H1 (cell line): ENCODE data around the gene SYNCRIP. TPM values are rescaled to one million over a fixed set of nuclear protein-coding genes. Genes with fewer than 3 reads are reported as not detected.

Experiments used
- ATF2 ChIP-seq: IDR thresholded peaks from 2 replicates; pipeline ENCODE4 v1.6.1; 2012; ENCODE audit warnings: low read length, inconsistent platforms
- CHD2 ChIP-seq: IDR thresholded peaks from 2 replicates; pipeline ENCODE4 v1.6.1; 2012; ENCODE audit warnings: low read length, improper control_type of control experiment
- polyA plus RNA-seq, 7 experiments: library from polyadenylated mRNA; depleted of rRNA in 3 of 7; stranded (reverse) in 5 of 7; unstranded in 2 of 7; fragments of >200 nt in 5 of 7; fragments of 200-250 nt in 2 of 7; gene quantifications; 1 replicate in 5 of 7; 2 replicates in 1 of 7; 4 replicates in 1 of 7; pipeline versions ENCODE4 v1.2.1 to v1.2.3, GENCODE V29; 2011 to 2013; ENCODE audit warnings: missing spikeins in 2 of 7, mixed read lengths in 2 of 7
- total RNA-seq: library from RNA; stranded (reverse); fragmentation: NEBNext Ultra II Directional; extraction: Animal tissue kit (Norgen Biotek cat#: 25700); gene quantifications from 2 replicates; pipeline ENCODE4 v1.2.1, GENCODE V29; 2021

The SYNCRIP gene
- total and polyA plus RNA-seq, 2 of the 8 experiments (the other 6 are each of a cell fraction or from before 2014, with no cell fraction given) = 16.8 to 219 TPM

DNA sequence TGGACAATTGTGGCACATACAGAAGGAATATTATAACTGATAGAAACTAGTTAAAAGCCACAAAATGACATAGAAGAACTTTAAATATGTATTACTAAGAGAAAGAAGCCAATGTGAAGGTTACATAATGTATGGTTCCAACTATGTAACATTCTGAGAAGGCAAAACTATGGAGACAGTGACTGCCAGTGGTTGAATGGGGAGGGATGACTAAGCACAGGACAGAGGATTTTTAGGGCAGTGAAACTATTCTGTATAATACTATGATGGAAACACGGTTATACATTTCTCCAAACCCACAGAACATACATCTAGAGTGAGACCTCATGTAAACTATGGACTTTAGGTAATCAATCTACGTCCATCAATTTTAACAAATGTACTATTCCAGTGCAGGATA, 22.4 kb downstream of the SYNCRIP start (continued):
- TF ChIP-seq ATF2 = no peak
- no peak for TF ChIP-seq CHD2
